H9 (cell line): Measurements from ENCODE around the gene SYT3. TPM values are rescaled to one million over a fixed set of nuclear protein-coding genes. Genes with fewer than 3 reads are reported as not detected.

Experiments used
- DNase-seq: peaks from one replicate; pipeline ENCODE4 v3.0.0-alpha.2; 2017
- H2AFZ ChIP-seq: one replicate; pipeline ENCODE4 v1.6.1; 2013; ENCODE audit warnings: mild to moderate bottlenecking, low read length, control low read depth, moderate library complexity
- H2AK5ac ChIP-seq: 2 replicates; pipeline ENCODE4 v1.6.1; 2013; ENCODE audit warnings: low read length, control low read depth, mixed read lengths; ENCODE audit not compliant: insufficient read length
- H2BK120ac ChIP-seq: one replicate; pipeline ENCODE4 v1.6.1; 2013; ENCODE audit warnings: low read depth, mild to moderate bottlenecking, low read length, control low read depth, inconsistent platforms; ENCODE audit not compliant: poor library complexity, severe bottlenecking
- H2BK12ac ChIP-seq: 2 replicates; pipeline ENCODE4 v1.6.1; 2013; ENCODE audit warnings: low read length, control low read depth, mixed read lengths, low read depth; ENCODE audit not compliant: insufficient read length
- H2BK15ac ChIP-seq: 2 replicates; pipeline ENCODE4 v1.6.1; 2013; ENCODE audit warnings: low read depth, low read length, control low read depth
- H2BK20ac ChIP-seq: one replicate; pipeline ENCODE4 v1.6.1; 2013; ENCODE audit warnings: low read depth, mild to moderate bottlenecking, low read length, control low read depth, inconsistent platforms; ENCODE audit not compliant: poor library complexity, severe bottlenecking
- H2BK5ac ChIP-seq: 2 replicates; pipeline ENCODE4 v1.6.1; 2013; ENCODE audit warnings: low read length, control low read depth, mixed read lengths; ENCODE audit not compliant: insufficient read length
- H3K14ac ChIP-seq: 2 replicates; pipeline ENCODE4 v1.6.1; 2013; ENCODE audit warnings: low read length, control low read depth; ENCODE audit not compliant: insufficient read depth
- H3K18ac ChIP-seq: 2 replicates; pipeline ENCODE4 v1.6.1; 2013; ENCODE audit warnings: low read depth, mild to moderate bottlenecking, mixed read lengths, low read length, control low read depth; ENCODE audit not compliant: insufficient read length
- H3K23ac ChIP-seq: 2 replicates; pipeline ENCODE4 v1.6.1; 2013; ENCODE audit warnings: low read length, control low read depth, mixed read lengths, low read depth; ENCODE audit not compliant: insufficient read length
- H3K23me2 ChIP-seq: 2 replicates; pipeline ENCODE4 v1.6.1; 2013; ENCODE audit warnings: low read depth, mild to moderate bottlenecking, mixed read lengths, low read length, control low read depth; ENCODE audit not compliant: insufficient read length, poor library complexity, severe bottlenecking
- H3K27ac ChIP-seq: 2 replicates; pipeline ENCODE4 v1.5.1; 2013; ENCODE audit warnings: low read length, control low read depth, mixed read lengths, low read depth; ENCODE audit not compliant: insufficient read length
- H3K27me3 ChIP-seq: 2 replicates; pipeline ENCODE4 v1.6.1; 2013; ENCODE audit warnings: low read length, control low read depth, inconsistent platforms; ENCODE audit not compliant: insufficient read depth
- H3K4ac ChIP-seq: 2 replicates; pipeline ENCODE4 v1.6.1; 2013; ENCODE audit warnings: low read depth, mild to moderate bottlenecking, control low read depth, inconsistent platforms, low read length, moderate library complexity
- H3K4me1 ChIP-seq: 2 replicates; pipeline ENCODE4 v1.6.1; 2013; ENCODE audit warnings: low read length, control low read depth, inconsistent platforms; ENCODE audit not compliant: insufficient read depth
- H3K4me2 ChIP-seq: 2 replicates; pipeline ENCODE4 v1.6.1; 2013; ENCODE audit warnings: low read length, control low read depth, mixed read lengths; ENCODE audit not compliant: insufficient read length, insufficient read depth
- H3K56ac ChIP-seq: 2 replicates; pipeline ENCODE4 v1.6.1; 2013; ENCODE audit warnings: low read depth, mild to moderate bottlenecking, mixed read lengths, low read length, control low read depth; ENCODE audit not compliant: insufficient read length
- H3K79me1 ChIP-seq: 2 replicates; pipeline ENCODE4 v1.6.1; 2013; ENCODE audit warnings: low read depth, mild to moderate bottlenecking, moderate library complexity, low read length, control low read depth, inconsistent platforms; ENCODE audit not compliant: insufficient read depth, poor library complexity, severe bottlenecking
- H3K79me2 ChIP-seq: 2 replicates; pipeline ENCODE4 v1.6.1; 2013; ENCODE audit warnings: low read length, control low read depth, inconsistent platforms; ENCODE audit not compliant: insufficient read depth
- H3K9ac ChIP-seq: 2 replicates; pipeline ENCODE4 v1.6.1; 2013; ENCODE audit warnings: low read length, control low read depth, mixed read lengths; ENCODE audit not compliant: insufficient read length; ENCODE audit errors: extremely low read depth
- H3K9me3 ChIP-seq: one replicate; pipeline ENCODE4 v1.6.1; 2013; ENCODE audit warnings: low read depth, low read length, inconsistent platforms; ENCODE audit not compliant: control insufficient read depth
- H3T11ph ChIP-seq: one replicate; pipeline ENCODE4 v1.6.1; 2013; ENCODE audit warnings: mild to moderate bottlenecking, low read length, control low read depth, inconsistent platforms
- H4K20me1 ChIP-seq: one replicate; pipeline ENCODE4 v1.6.1; 2013; ENCODE audit not compliant: control insufficient read depth, insufficient read length, insufficient read depth
- H4K5ac ChIP-seq: 2 replicates; pipeline ENCODE4 v1.6.1; 2013; ENCODE audit warnings: low read depth, mild to moderate bottlenecking, mixed read lengths, low read length, control low read depth; ENCODE audit not compliant: insufficient read length
- H4K8ac ChIP-seq: replicated peaks from 2 replicates; pipeline ENCODE4 v1.6.1; 2013; ENCODE audit warnings: low read length, control low read depth, mixed read lengths, low read depth; ENCODE audit not compliant: insufficient read length
- H4K91ac ChIP-seq: 2 replicates; pipeline ENCODE4 v1.6.1; 2013; ENCODE audit warnings: low read depth, mild to moderate bottlenecking, moderate library complexity, mixed read lengths, low read length, control low read depth; ENCODE audit not compliant: insufficient read length
- H3K27ac Mint-ChIP-seq, 3 experiments: 2 replicates in 2 of 3; 3 replicates in 1 of 3; pipeline ENCODE4 v1.8.0; 2020 to 2021; ENCODE audit warnings: mixed read lengths in 3 of 3, mild to moderate bottlenecking in 1 of 3, moderate library complexity in 1 of 3
- H3K27me3 Mint-ChIP-seq: 2 replicates; pipeline ENCODE4 v1.8.0; 2021; ENCODE audit warnings: low read depth, mild to moderate bottlenecking, moderate library complexity, mixed read lengths
- H3K36me3 Mint-ChIP-seq, 3 experiments: 2 replicates in 2 of 3; 3 replicates in 1 of 3; pipeline ENCODE4 v1.8.0; 2020 to 2021; ENCODE audit warnings: low read depth in 3 of 3, mixed read lengths in 3 of 3; ENCODE audit not compliant: insufficient read depth in 1 of 3
- H3K4me1 Mint-ChIP-seq, 2 experiments: 2 replicates each; pipeline ENCODE4 v1.8.0; 2020; ENCODE audit warnings: mixed read lengths in 2 of 2
- H3K4me3 Mint-ChIP-seq, 2 experiments: 2 replicates in 1 of 2; 3 replicates in 1 of 2; pipeline ENCODE4 v1.8.0; 2020 to 2021; ENCODE audit warnings: mild to moderate bottlenecking in 2 of 2, mixed read lengths in 2 of 2, moderate library complexity in 1 of 2
- H3K9me3 Mint-ChIP-seq, 2 experiments: 2 replicates in 1 of 2; 3 replicates in 1 of 2; pipeline ENCODE4 v1.8.0; 2020; ENCODE audit warnings: mild to moderate bottlenecking in 2 of 2, mixed read lengths in 2 of 2, moderate library complexity in 1 of 2
- CTCF ChIP-seq: fragments of 200-600 bp; sonication (generic); conservative IDR thresholded peaks from 3 replicates; pipeline ENCODE4 v1.8.0; 2021; ENCODE audit warnings: antibody characterized with exemption, mild to moderate bottlenecking
- WGBS: extraction: QIAGEN DNeasy Blood & Tissue Kit; methylation state at CpG from one replicate; pipeline ENCODE4 v1.1.7; 2013; ENCODE audit warnings: missing lambda C conversion rate, low lambda C conversion rate, mixed read lengths; ENCODE audit not compliant: insufficient read length; ENCODE audit errors: extremely low coverage; 5-methylcytosine and 5-hydroxymethylcytosine counted together
- total RNA-seq: library from RNA; stranded (reverse); gene quantifications from 2 replicates; pipeline ENCODE4 v1.2.1, GENCODE V29; 2021

The SYT3 gene
- total RNA-seq, 1 experiment from 2014 or later: 3.1 TPM

- no peak overlapping the region for H3K9ac ChIP-seq
- no peak overlapping the region for H3K27ac ChIP-seq
- H3K4me3 Mint-ChIP-seq: no peak overlapping the region
- no peaks in the 10 kb centered on the region for H3K9me3 ChIP-seq
- H2BK12ac ChIP-seq: no peak overlapping the region
- no peak overlapping the region for H4K8ac ChIP-seq
- H3K23me2 ChIP-seq: no peaks in the 10 kb centered on the region
- H4K91ac ChIP-seq: no peak overlapping the region
- no peak overlapping the region for H2BK20ac ChIP-seq
- no peaks in the 10 kb centered on the region for H3K36me3 Mint-ChIP-seq
- no peaks in the 10 kb centered on the region for H4K20me1 ChIP-seq
- no peak overlapping the region for H3K56ac ChIP-seq
- no peak overlapping the region for H2BK15ac ChIP-seq
- H3K4me1 ChIP-seq: peaks cover 4% of the 10 kb centered on the region; the same call in 1 of the 2 replicates
- H3K23ac ChIP-seq: no peak overlapping the region
- no peak overlapping the region for H3K18ac ChIP-seq
- H3K4me2 ChIP-seq: no peak overlapping the region
- DNase-seq: no peak
- no peak overlapping the region for H2BK120ac ChIP-seq
- no peak overlapping the region for H2AFZ ChIP-seq
- peaks cover 13% of the 10 kb centered on the region for H3K27me3 Mint-ChIP-seq
- H2AK5ac ChIP-seq: peak overlapping the region; percentile 28
- peaks cover 7 to 15% of the 10 kb centered on the region in 2 experiments for H3K4me1 Mint-ChIP-seq
- no peak overlapping the region for H4K5ac ChIP-seq
- H3K27me3 ChIP-seq: peaks cover 4% of the 10 kb centered on the region
- no peak overlapping the region for H3K4ac ChIP-seq
- no peak overlapping the region for H2BK5ac ChIP-seq
- H3K27ac Mint-ChIP-seq: no peak overlapping the region
- no peaks in the 10 kb centered on the region for H3K9me3 Mint-ChIP-seq
- no peak overlapping the region for H3K14ac ChIP-seq
- WGBS: no CpG with 5 or more reads among the region's 6 CpGs
- no peaks in the 10 kb centered on the region for H3K79me1 ChIP-seq
- H3K79me2 ChIP-seq: no peaks in the 10 kb centered on the region
- no peak overlapping the region for H3T11ph ChIP-seq
- no peak for TF ChIP-seq CTCF
Measured at GRCh38 chr19:50645107-50645506, 5.4 kb upstream of the SYT3 start.
